ENCODE measurements around the gene CSGALNACT2.

The CSGALNACT2 gene

GRCh38 chr10:43105956-43106229, 32.4 kb upstream of the CSGALNACT2 start:
- Histone ChIP-seq H3K27ac (ENCODE audit: insufficient read depth in 1 of 2, low read depth in 1 of 2, low read length in 2 of 2, poor library complexity in 1 of 2, severe bottlenecking in 2 of 2) (no peak overlapping the region), H3K36me3 (ENCODE audit: control insufficient read depth in 4 of 4, insufficient read depth in 4 of 4, low read length in 3 of 4) (no peaks in the 10 kb centered on the region), H3K27me3 (replicated peaks in 2 of 5; ENCODE audit: control insufficient read depth in 4 of 5, insufficient read depth in 5 of 5, low read length in 4 of 5) (peaks cover 0 to 21% (median 10%) of the 10 kb centered on the region in 5 experiments), H3K4me1 (ENCODE audit: control extremely low read depth in 1 of 4, control insufficient read depth in 4 of 4, insufficient read depth in 4 of 4, low read length in 3 of 4) (peaks cover 0 to 41% (median 22%) of the 10 kb centered on the region in 4 experiments), H3K4me3 (ENCODE audit: control insufficient read depth in 1 of 7, extremely low read depth in 1 of 7, insufficient read depth in 4 of 7, low read depth in 2 of 7, low read length in 6 of 7) (peak overlapping the region in 2 of 7 experiments; percentile 61 to 73), H3K9me3 (ENCODE audit: control extremely low read depth in 1 of 5, control insufficient read depth in 4 of 5, insufficient read depth in 2 of 5, low read depth in 1 of 5, low read length in 4 of 5) (no peaks in the 10 kb centered on the region)
- 88% methylated on average over 4 of the region's 7 CpGs for WGBS (ENCODE audit: insufficient coverage)
- CTCF ChIA-PET = interaction anchor here (1.0 to 2.0 kb wide), 6 partner anchors 9 to 352 kb away, joined by 4 to 7 read pairs (median 5); no protein-coding TSS in a partner anchor
- POLR2A ChIA-PET = no interaction called here
- no peak for DNase-seq

- Histone ChIP-seq H3K36me3 (ENCODE audit: control insufficient read depth in 4 of 4, insufficient read depth in 4 of 4, low read length in 3 of 4) (no peaks in the 10 kb centered on the region), H3K27me3 (replicated peaks in 2 of 5; ENCODE audit: control insufficient read depth in 4 of 5, insufficient read depth in 5 of 5, low read length in 4 of 5) (peaks cover 0 to 21% (median 10%) of the 10 kb centered on the region in 5 experiments), H3K4me1 (ENCODE audit: control extremely low read depth in 1 of 4, control insufficient read depth in 4 of 4, insufficient read depth in 4 of 4, low read length in 3 of 4) (peaks cover 0 to 44% (median 22%) of the 10 kb centered on the region in 4 experiments), H3K4me3 (ENCODE audit: control insufficient read depth in 1 of 7, extremely low read depth in 1 of 7, insufficient read depth in 4 of 7, low read depth in 2 of 7, low read length in 6 of 7) (no peak overlapping the region), H3K9me3 (ENCODE audit: control extremely low read depth in 1 of 5, control insufficient read depth in 4 of 5, insufficient read depth in 2 of 5, low read depth in 1 of 5, low read length in 4 of 5) (no peaks in the 10 kb centered on the region), H3K27ac (ENCODE audit: insufficient read depth in 1 of 2, low read depth in 1 of 2, low read length in 2 of 2, poor library complexity in 1 of 2, severe bottlenecking in 2 of 2) (no peak overlapping the region)
- ChIA-PET CTCF (interaction anchor here (0.9 to 1.8 kb wide), 8 partner anchors 9 to 352 kb away, joined by 3 to 7 read pairs (median 4); partner anchors contain the start of gene CSGALNACT2), POLR2A (no interaction called here)
- DNase-seq = no peak
- WGBS (ENCODE audit: insufficient coverage) = 91% methylated on average over 25 of the region's 28 CpGs
These were observed 31.8 kb upstream of the CSGALNACT2 start for GRCh38 chr10:43106256-43107091.

GRCh38 chr10:43108951-43109350, 29.3 kb upstream of the CSGALNACT2 start:
- WGBS (ENCODE audit: insufficient coverage) = over 99% methylated on average over 12 of the region's 12 CpGs
- ChIA-PET POLR2A (interaction anchor here (1.5 kb wide), 1 partner anchor 28 kb away, joined by 3 read pairs; no protein-coding TSS in a partner anchor), CTCF (interaction anchor here (1.0 to 1.3 kb wide), 2 partner anchors 13 to 47 kb away, joined by 3 read pairs; no protein-coding TSS in a partner anchor)
- Histone ChIP-seq H3K36me3 (ENCODE audit: control insufficient read depth in 4 of 4, insufficient read depth in 4 of 4, low read length in 3 of 4) (no peaks in the 10 kb centered on the region), H3K4me3 (ENCODE audit: control insufficient read depth in 1 of 7, extremely low read depth in 1 of 7, insufficient read depth in 4 of 7, low read depth in 2 of 7, low read length in 6 of 7) (no peak overlapping the region), H3K27me3 (replicated peaks in 2 of 5; ENCODE audit: control insufficient read depth in 4 of 5, insufficient read depth in 5 of 5, low read length in 4 of 5) (peaks cover 0 to 10% (median 8%) of the 10 kb centered on the region in 5 experiments), H3K4me1 (ENCODE audit: control extremely low read depth in 1 of 4, control insufficient read depth in 4 of 4, insufficient read depth in 4 of 4, low read length in 3 of 4) (peaks cover 0 to 50% (median 24%) of the 10 kb centered on the region in 4 experiments), H3K9me3 (ENCODE audit: control extremely low read depth in 1 of 5, control insufficient read depth in 4 of 5, insufficient read depth in 2 of 5, low read depth in 1 of 5, low read length in 4 of 5) (no peaks in the 10 kb centered on the region), H3K27ac (ENCODE audit: insufficient read depth in 1 of 2, low read depth in 1 of 2, low read length in 2 of 2, poor library complexity in 1 of 2, severe bottlenecking in 2 of 2) (no peak overlapping the region)
- DNase-seq = no peak

GRCh38 chr10:43109671-43110249, 28.5 kb upstream of the CSGALNACT2 start:
- Histone ChIP-seq H3K9me3 (ENCODE audit: control extremely low read depth in 1 of 5, control insufficient read depth in 4 of 5, insufficient read depth in 2 of 5, low read depth in 1 of 5, low read length in 4 of 5) (no peaks in the 10 kb centered on the region), H3K27me3 (replicated peaks in 2 of 5; ENCODE audit: control insufficient read depth in 4 of 5, insufficient read depth in 5 of 5, low read length in 4 of 5) (peaks cover 0 to 4% (median 2%) of the 10 kb centered on the region in 5 experiments), H3K27ac (ENCODE audit: insufficient read depth in 1 of 2, low read depth in 1 of 2, low read length in 2 of 2, poor library complexity in 1 of 2, severe bottlenecking in 2 of 2) (no peak overlapping the region), H3K4me3 (ENCODE audit: control insufficient read depth in 1 of 7, extremely low read depth in 1 of 7, insufficient read depth in 4 of 7, low read depth in 2 of 7, low read length in 6 of 7) (no peak overlapping the region), H3K4me1 (ENCODE audit: control extremely low read depth in 1 of 4, control insufficient read depth in 4 of 4, insufficient read depth in 4 of 4, low read length in 3 of 4) (peaks cover 0 to 49% (median 20%) of the 10 kb centered on the region in 4 experiments), H3K36me3 (ENCODE audit: control insufficient read depth in 4 of 4, insufficient read depth in 4 of 4, low read length in 3 of 4) (no peaks in the 10 kb centered on the region)
- ChIA-PET CTCF (interaction anchor here (1.0 to 1.6 kb wide), 4 partner anchors 12 to 244 kb away, joined by 3 to 7 read pairs (median 3); no protein-coding TSS in a partner anchor), POLR2A (interaction anchor here (1.5 kb wide), 1 partner anchor 27 kb away, joined by 3 read pairs; no protein-coding TSS in a partner anchor)
- no peak for DNase-seq
- 91% methylated on average over 16 of the region's 20 CpGs for WGBS (ENCODE audit: insufficient coverage)

GRCh38 chr10:43110338-43111071, 27.7 kb upstream of the CSGALNACT2 start:
- H3K36me3 ChIP-seq (ENCODE audit: control insufficient read depth in 4 of 4, insufficient read depth in 4 of 4, low read length in 3 of 4) = no peaks in the 10 kb centered on the region
- no peaks in the 10 kb centered on the region for H3K27me3 ChIP-seq (replicated peaks in 2 of 5; ENCODE audit: control insufficient read depth in 4 of 5, insufficient read depth in 5 of 5, low read length in 4 of 5)
- no peak overlapping the region for H3K4me3 ChIP-seq (ENCODE audit: control insufficient read depth in 1 of 7, extremely low read depth in 1 of 7, insufficient read depth in 4 of 7, low read depth in 2 of 7, low read length in 6 of 7)
- H3K4me1 ChIP-seq (ENCODE audit: control extremely low read depth in 1 of 4, control insufficient read depth in 4 of 4, insufficient read depth in 4 of 4, low read length in 3 of 4) = peaks cover 0 to 43% (median 12%) of the 10 kb centered on the region in 4 experiments
- DNase-seq = peak in 2 of 3 donors; percentile 51 to 54
- ChIA-PET POLR2A (interaction anchor here (1.5 kb wide), 1 partner anchor 26 kb away, joined by 3 read pairs; no protein-coding TSS in a partner anchor), CTCF (interaction anchor here (0.9 to 1.8 kb wide), 5 partner anchors 10 to 245 kb away, joined by 3 to 7 read pairs (median 7); no protein-coding TSS in a partner anchor)
- no peaks in the 10 kb centered on the region for H3K9me3 ChIP-seq (ENCODE audit: control extremely low read depth in 1 of 5, control insufficient read depth in 4 of 5, insufficient read depth in 2 of 5, low read depth in 1 of 5, low read length in 4 of 5)
- H3K27ac ChIP-seq (ENCODE audit: insufficient read depth in 1 of 2, low read depth in 1 of 2, low read length in 2 of 2, poor library complexity in 1 of 2, severe bottlenecking in 2 of 2) = no peak overlapping the region
- 72% methylated on average over 6 of the region's 7 CpGs for WGBS (ENCODE audit: insufficient coverage)

- no peak for DNase-seq
- H3K27me3 ChIP-seq (replicated peaks in 2 of 5; ENCODE audit: control insufficient read depth in 4 of 5, insufficient read depth in 5 of 5, low read length in 4 of 5) = no peaks in the 10 kb centered on the region
- no peak overlapping the region for H3K27ac ChIP-seq (ENCODE audit: insufficient read depth in 1 of 2, low read depth in 1 of 2, low read length in 2 of 2, poor library complexity in 1 of 2, severe bottlenecking in 2 of 2)
- CTCF ChIA-PET = interaction anchor here (0.9 to 1.8 kb wide), 4 partner anchors 9 to 245 kb away, joined by 6 to 7 read pairs (median 7); no protein-coding TSS in a partner anchor
- POLR2A ChIA-PET = no interaction called here
- 95% methylated on average over 8 of the region's 11 CpGs for WGBS (ENCODE audit: insufficient coverage)
- peaks cover 0 to 37% (median 7%) of the 10 kb centered on the region in 4 experiments for H3K4me1 ChIP-seq (ENCODE audit: control extremely low read depth in 1 of 4, control insufficient read depth in 4 of 4, insufficient read depth in 4 of 4, low read length in 3 of 4)
- H3K4me3 ChIP-seq (ENCODE audit: control insufficient read depth in 1 of 7, extremely low read depth in 1 of 7, insufficient read depth in 4 of 7, low read depth in 2 of 7, low read length in 6 of 7) = no peak overlapping the region
- H3K9me3 ChIP-seq (ENCODE audit: control extremely low read depth in 1 of 5, control insufficient read depth in 4 of 5, insufficient read depth in 2 of 5, low read depth in 1 of 5, low read length in 4 of 5) = no peaks in the 10 kb centered on the region
- no peaks in the 10 kb centered on the region for H3K36me3 ChIP-seq (ENCODE audit: control insufficient read depth in 4 of 4, insufficient read depth in 4 of 4, low read length in 3 of 4)
These were observed 27.1 kb upstream of the CSGALNACT2 start for GRCh38 chr10:43111101-43111500.

Data from common myeloid progenitor, CD34-positive (primary cell).